ENCODE results near the gene TM4SF18. TPM values are rescaled to one million over a fixed set of nuclear protein-coding genes. Genes with fewer than 3 reads are reported as not detected.

The TM4SF18 gene
- total RNA-seq, 2 experiments from 2014 or later = not detected

DNA sequence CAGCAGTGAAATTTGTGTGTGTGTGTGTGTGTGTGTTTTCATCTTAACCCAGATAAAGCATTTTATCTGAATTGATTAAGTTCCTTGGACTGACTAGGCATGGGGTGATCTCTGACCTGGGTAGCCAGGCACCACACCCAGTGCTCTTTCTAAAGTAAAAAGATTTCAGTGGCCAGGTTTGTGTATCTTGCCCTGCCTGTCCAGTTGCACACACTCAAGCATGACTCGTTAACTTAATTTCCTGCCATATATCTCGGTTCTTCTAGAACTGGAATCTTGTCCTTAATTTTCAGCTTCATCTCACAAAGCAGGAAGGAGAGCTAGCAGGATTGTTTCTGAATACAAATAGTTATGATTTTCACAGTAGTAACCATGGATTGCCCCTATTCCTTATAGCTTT, 17.0 kb downstream of the TM4SF18 start:
- Histone ChIP-seq H3K4me1 (ENCODE audit: insufficient read depth, low read length, poor library complexity, severe bottlenecking) (no peaks in the 10 kb centered on the region), H3K79me2 (ENCODE audit: insufficient read depth, low read depth, low read length) (no peaks in the 10 kb centered on the region), H3K9me3 (ENCODE audit: low read length) (no peaks in the 10 kb centered on the region), H3K9me2 (ENCODE audit: insufficient read depth, low read length) (no peaks in the 10 kb centered on the region), H2AFZ (ENCODE audit: low read length) (no peak overlapping the region), H3K4me2 (ENCODE audit: low read length) (no peak overlapping the region), H4K20me1 (ENCODE audit: insufficient read depth, low read length) (no peaks in the 10 kb centered on the region), H3K36me3 (ENCODE audit: insufficient read depth, low read length) (no peaks in the 10 kb centered on the region), H3K4me3 (ENCODE audit: low read depth, low read length, poor library complexity, severe bottlenecking) (no peak overlapping the region), H3K27ac (ENCODE audit: low read depth, low read length, poor library complexity, severe bottlenecking) (no peak overlapping the region)
- intact Hi-C loops (cut with micrococcal nuclease; ENCODE audit: unreplicated experiment) = no loop called here
- TF ChIP-seq, protein P1, sequence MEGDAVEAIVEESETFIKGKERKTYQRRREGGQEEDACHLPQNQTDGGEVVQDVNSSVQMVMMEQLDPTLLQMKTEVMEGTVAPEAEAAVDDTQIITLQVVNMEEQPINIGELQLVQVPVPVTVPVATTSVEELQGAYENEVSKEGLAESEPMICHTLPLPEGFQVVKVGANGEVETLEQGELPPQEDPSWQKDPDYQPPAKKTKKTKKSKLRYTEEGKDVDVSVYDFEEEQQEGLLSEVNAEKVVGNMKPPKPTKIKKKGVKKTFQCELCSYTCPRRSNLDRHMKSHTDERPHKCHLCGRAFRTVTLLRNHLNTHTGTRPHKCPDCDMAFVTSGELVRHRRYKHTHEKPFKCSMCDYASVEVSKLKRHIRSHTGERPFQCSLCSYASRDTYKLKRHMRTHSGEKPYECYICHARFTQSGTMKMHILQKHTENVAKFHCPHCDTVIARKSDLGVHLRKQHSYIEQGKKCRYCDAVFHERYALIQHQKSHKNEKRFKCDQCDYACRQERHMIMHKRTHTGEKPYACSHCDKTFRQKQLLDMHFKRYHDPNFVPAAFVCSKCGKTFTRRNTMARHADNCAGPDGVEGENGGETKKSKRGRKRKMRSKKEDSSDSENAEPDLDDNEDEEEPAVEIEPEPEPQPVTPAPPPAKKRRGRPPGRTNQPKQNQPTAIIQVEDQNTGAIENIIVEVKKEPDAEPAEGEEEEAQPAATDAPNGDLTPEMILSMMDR (conservative IDR thresholded peaks at IDR 0.05; ENCODE audit: low read length) = no peak
- TF ChIP-seq EZH2phosphoT487 (IDR thresholded peaks at IDR 0.05; ENCODE audit: borderline replicate concordance, low read depth, low read length) = no peak
- no peak for DNase-seq (ENCODE audit: low spot score)
- CTCF ChIA-PET (ENCODE audit: unreplicated experiment) = no interaction called here
- BruUV-seq (replicated peaks) = no TSS peak
- POLR2A ChIA-PET = interaction anchor here (0.7 to 1.4 kb wide), 3 partner anchors 8 to 123 kb away, joined by 3 to 4 read pairs (median 3); no protein-coding TSS in a partner anchor

DNA sequence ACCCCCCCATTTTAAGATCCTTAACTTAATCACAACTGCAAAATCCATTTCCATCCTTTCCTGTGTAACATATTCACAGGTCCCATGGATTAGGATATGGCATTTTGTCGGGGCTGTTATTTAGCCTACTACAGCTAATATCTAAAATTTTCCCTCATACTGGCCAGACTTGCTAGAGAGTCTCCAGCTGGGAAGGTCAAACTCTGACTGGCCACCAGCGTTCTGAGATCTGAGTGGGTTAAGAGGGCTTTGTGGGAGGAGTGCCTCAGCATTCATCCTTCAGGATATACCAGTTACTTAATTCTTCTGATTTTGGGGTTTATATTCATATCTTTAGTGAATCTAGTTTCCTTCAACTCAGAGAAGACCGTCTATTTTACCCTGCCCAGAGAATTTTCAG, 17.7 kb downstream of the TM4SF18 start:
- no peak overlapping the region for H3K4me2 ChIP-seq (ENCODE audit: low read length)
- H3K36me3 ChIP-seq (ENCODE audit: insufficient read depth, low read length) = no peaks in the 10 kb centered on the region
- TF ChIP-seq EZH2phosphoT487 (IDR thresholded peaks at IDR 0.05; ENCODE audit: borderline replicate concordance, low read depth, low read length) = no peak
- no peaks in the 10 kb centered on the region for H3K9me2 ChIP-seq (ENCODE audit: insufficient read depth, low read length)
- H3K79me2 ChIP-seq (ENCODE audit: insufficient read depth, low read depth, low read length) = no peaks in the 10 kb centered on the region
- H2AFZ ChIP-seq (ENCODE audit: low read length) = no peak overlapping the region
- no peak for DNase-seq (ENCODE audit: low spot score)
- H3K4me1 ChIP-seq (ENCODE audit: insufficient read depth, low read length, poor library complexity, severe bottlenecking) = no peaks in the 10 kb centered on the region
- H4K20me1 ChIP-seq (ENCODE audit: insufficient read depth, low read length) = no peaks in the 10 kb centered on the region
- CTCF ChIA-PET (ENCODE audit: unreplicated experiment) = no interaction called here
- H3K9me3 ChIP-seq (ENCODE audit: low read length) = no peaks in the 10 kb centered on the region
- H3K4me3 ChIP-seq (ENCODE audit: low read depth, low read length, poor library complexity, severe bottlenecking) = no peak overlapping the region
- no TSS peak for BruUV-seq (replicated peaks)
- intact Hi-C loops (cut with micrococcal nuclease; ENCODE audit: unreplicated experiment) = no loop called here
- H3K27ac ChIP-seq (ENCODE audit: low read depth, low read length, poor library complexity, severe bottlenecking) = no peak overlapping the region
- POLR2A ChIA-PET = interaction anchor here (0.7 to 1.4 kb wide), 2 partner anchors 9 to 122 kb away, joined by 3 to 4 read pairs; no protein-coding TSS in a partner anchor

DNA sequence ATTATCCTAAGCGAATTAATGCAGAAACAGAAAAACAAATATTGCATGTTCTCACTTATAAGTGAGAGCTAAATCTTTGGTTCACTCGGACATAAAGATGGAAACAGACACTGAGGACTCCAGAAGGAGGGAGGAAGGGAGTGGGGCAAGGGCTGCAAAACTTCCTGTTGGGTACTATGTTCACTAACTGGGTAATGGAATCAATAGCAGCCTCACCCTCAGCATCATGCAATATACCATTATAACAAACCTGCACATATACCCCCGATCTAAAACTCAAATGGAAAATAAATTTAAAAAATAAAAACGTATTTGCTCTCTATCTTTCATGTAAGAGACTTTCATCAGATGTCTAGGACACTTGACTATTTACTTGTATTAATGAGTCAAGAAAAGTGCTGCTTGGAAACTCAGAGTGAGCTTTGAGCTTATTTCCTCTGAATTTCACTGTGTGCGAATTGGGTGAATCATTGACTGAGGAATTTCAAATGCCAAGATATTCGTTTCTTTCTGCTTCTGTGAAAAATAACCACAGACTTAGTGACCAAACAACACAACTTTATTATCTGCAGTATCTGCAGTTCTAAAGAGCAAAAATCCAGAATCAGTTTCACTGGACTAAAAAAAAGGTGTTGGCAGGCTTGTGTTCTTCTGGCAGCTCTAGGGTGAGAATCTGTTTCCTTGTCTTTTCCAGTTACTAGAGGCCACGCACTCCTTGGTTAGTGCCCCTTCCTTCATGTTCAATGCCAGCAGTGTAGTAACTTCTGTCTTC, 18.4 kb downstream of the TM4SF18 start:
- no peak overlapping the region for H3K4me2 ChIP-seq (ENCODE audit: low read length)
- no peak overlapping the region for H2AFZ ChIP-seq (ENCODE audit: low read length)

More for the DNA sequence above, 18.4 kb downstream of the TM4SF18 start:
- Histone ChIP-seq H3K9me3 (ENCODE audit: low read length) (no peaks in the 10 kb centered on the region), H4K20me1 (ENCODE audit: insufficient read depth, low read length) (no peaks in the 10 kb centered on the region), H3K79me2 (ENCODE audit: insufficient read depth, low read depth, low read length) (no peaks in the 10 kb centered on the region), H3K4me1 (ENCODE audit: insufficient read depth, low read length, poor library complexity, severe bottlenecking) (no peaks in the 10 kb centered on the region), H3K27ac (ENCODE audit: low read depth, low read length, poor library complexity, severe bottlenecking) (no peak overlapping the region), H3K4me3 (ENCODE audit: low read depth, low read length, poor library complexity, severe bottlenecking) (no peak overlapping the region), H3K36me3 (ENCODE audit: insufficient read depth, low read length) (no peaks in the 10 kb centered on the region), H3K9me2 (ENCODE audit: insufficient read depth, low read length) (no peaks in the 10 kb centered on the region)
- ChIA-PET POLR2A (no interaction called here), CTCF (ENCODE audit: unreplicated experiment) (no interaction called here)
- no TSS peak for BruUV-seq (replicated peaks)
- no peak for DNase-seq (ENCODE audit: low spot score)
- TF ChIP-seq, protein P1 (conservative IDR thresholded peaks at IDR 0.05; ENCODE audit: low read length) = no peak
- TF ChIP-seq EZH2phosphoT487 (IDR thresholded peaks at IDR 0.05; ENCODE audit: borderline replicate concordance, low read depth, low read length) = no peak
- intact Hi-C loops (cut with micrococcal nuclease; ENCODE audit: unreplicated experiment) = no loop called here
